Upper lobe of right lung (tissue), 1 donor: ENCODE results near the gene NSMCE4A. TPM values are rescaled to one million over a fixed set of nuclear protein-coding genes. Genes with fewer than 3 reads are reported as not detected.
"Not testable (repeated sequence)": the region's sequence is repeated elsewhere in the genome, so short reads cannot be mapped to it uniquely, and the experiment has no call there.

ENCODE experiments used
- ATAC-seq: fragments of 200-7000 bp; cut with Tn5 transposase; one replicate; pipeline ENCODE4 v1.9.1; 2020; ENCODE audit warnings: mild to moderate bottlenecking, moderate library complexity
- DNase-seq: peaks from one replicate; pipeline ENCODE4 v3.0.0-alpha.2; 2020
- H3K27ac ChIP-seq: fragments of 200-600 bp; one replicate; pipeline ENCODE4 v1.8.0; 2022
- H3K27me3 ChIP-seq: fragments of 200-600 bp; one replicate; pipeline ENCODE4 v1.8.0; 2022; ENCODE audit warnings: mild to moderate bottlenecking
- H3K36me3 ChIP-seq: fragments of 200-600 bp; one replicate; pipeline ENCODE4 v1.8.0; 2022
- H3K4me1 ChIP-seq: fragments of 200-600 bp; one replicate; pipeline ENCODE4 v1.8.0; 2022
- H3K4me3 ChIP-seq: fragments of 200-600 bp; one replicate; pipeline ENCODE4 v1.8.0; 2022; ENCODE audit warnings: mild to moderate bottlenecking
- H3K9me3 ChIP-seq: fragments of 200-600 bp; one replicate; pipeline ENCODE4 v1.8.0; 2022
- CTCF ChIP-seq: fragments of 200-600 bp; IDR thresholded peaks from one replicate; pipeline ENCODE4 v1.8.0; 2022; ENCODE audit warnings: antibody characterized with exemption
- intact Hi-C: fragments of 100-400 bp; cut with DNase I; formaldehyde crosslinking; loops from one replicate; pipeline ENCODE4 v1.11.0; 2022
- total RNA-seq: library from RNA; stranded (reverse); fragmentation: NEBNext Ultra II Directional; extraction: Animal tissue kit (Norgen Biotek cat#: 25700); gene quantifications from one replicate; pipeline ENCODE4 v1.2.1, GENCODE V29; 2021
- donor health status: DM: no; HTN: yes; CAD: no; lungs with severe emphysema.

Gene NSMCE4A
- total RNA-seq, 1 donor from 2014 or later = 38.4 TPM

DNA sequence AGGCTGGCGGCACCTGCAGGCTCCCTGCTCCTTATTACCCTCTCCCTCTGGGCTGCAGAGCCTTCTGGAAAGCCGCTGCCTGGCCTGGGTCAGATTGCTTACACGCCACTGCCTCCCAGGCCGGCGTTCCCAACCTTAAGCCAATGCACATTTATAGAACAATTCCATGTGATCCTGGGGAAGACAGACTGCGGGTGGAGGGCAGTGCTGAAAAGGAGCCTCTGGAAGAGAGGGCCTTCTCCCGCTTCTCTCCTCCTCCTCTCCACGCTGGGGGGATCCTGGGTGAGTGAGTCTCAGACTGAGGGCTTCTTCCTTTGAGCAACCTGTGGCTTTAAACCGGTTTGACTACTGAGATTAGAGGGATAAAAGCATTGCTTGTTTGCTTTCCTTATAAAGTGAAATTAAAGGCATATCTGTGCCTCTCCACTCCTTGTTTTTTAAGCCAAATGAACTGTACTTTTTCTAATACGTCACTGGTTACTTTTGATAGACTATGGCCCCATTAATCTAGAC lies 19.5 kb upstream of the NSMCE4A start:
- Histone ChIP-seq H3K27ac (peak overlapping the region; percentile 67), H3K9me3 (no peaks in the 10 kb centered on the region), H3K4me1 (peaks cover 14% of the 10 kb centered on the region), H3K36me3 (no peaks in the 10 kb centered on the region), H3K4me3 (no peak overlapping the region), H3K27me3 (no peaks in the 10 kb centered on the region)
- DNase-seq = peak; percentile 69
- TF ChIP-seq CTCF = no peak
- peak; percentile 56 for ATAC-seq
- intact Hi-C loops = no loop called here

DNA sequence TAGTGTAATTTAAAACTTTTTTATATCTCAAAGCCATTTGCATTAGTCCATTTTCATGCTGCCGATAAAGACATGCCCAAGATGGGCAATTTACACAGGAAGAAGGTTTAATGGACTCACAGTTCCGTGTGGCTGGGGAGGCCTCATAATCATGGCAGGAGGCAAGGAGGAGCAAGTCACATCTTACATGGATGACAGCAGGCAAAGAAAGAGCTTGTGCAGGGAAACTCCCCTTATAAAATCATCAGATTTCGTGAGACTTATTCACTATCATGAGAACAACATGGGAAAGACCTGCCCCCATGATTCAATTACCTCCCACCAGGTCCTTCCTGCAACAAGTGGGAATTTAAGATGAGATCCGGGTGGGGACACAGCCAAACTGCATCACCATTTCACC lies 16.7 kb upstream of the NSMCE4A start:
- H3K27me3 ChIP-seq, H3K9me3 ChIP-seq, ATAC-seq, H3K36me3 ChIP-seq, intact Hi-C loops, H3K27ac ChIP-seq, DNase-seq, H3K4me3 ChIP-seq: not testable (repeated sequence)
- peaks cover 14% of the 10 kb centered on the region for H3K4me1 ChIP-seq

DNA sequence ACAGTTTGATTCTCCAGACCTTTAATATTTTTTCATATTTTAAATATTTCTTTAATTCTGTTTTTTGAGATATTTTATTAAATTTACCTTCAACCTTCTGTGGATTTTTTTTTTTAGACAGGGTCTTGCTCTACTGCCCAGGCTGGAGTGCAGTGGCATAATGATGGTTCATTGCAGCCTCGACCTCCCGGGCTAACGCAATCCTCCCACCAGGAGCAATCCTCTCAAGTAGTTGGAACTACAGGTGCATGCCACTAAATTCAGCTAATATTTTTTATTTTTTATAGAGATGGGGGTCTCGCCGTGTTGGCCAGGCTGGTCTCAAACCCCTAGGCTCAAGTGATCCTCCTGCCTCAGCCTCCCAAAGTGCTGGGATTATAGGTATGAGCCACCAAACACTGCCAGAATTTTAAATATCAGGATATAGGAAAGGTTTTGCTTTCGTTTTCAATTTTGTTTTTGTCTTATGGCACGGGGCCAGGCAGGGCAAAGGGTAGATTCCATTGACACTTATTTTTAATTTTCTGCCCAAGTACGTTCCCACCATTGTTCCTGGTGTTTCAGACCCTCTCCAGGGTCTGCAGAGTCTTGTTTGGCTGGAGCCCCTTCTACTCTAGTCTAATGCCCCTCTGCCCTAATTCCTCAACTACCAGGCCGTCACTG lies 15.1 kb upstream of the NSMCE4A start:
- DNase-seq = no peak
- ATAC-seq = no peak
- Histone ChIP-seq H3K36me3 (no peaks in the 10 kb centered on the region), H3K9me3 (no peaks in the 10 kb centered on the region), H3K27me3 (no peaks in the 10 kb centered on the region), H3K4me1 (peaks cover 14% of the 10 kb centered on the region), H3K27ac (peak overlapping the region; percentile 58), H3K4me3 (peak overlapping the region; percentile 28)
- intact Hi-C loops = no loop called here
- TF ChIP-seq CTCF = no peak

DNA sequence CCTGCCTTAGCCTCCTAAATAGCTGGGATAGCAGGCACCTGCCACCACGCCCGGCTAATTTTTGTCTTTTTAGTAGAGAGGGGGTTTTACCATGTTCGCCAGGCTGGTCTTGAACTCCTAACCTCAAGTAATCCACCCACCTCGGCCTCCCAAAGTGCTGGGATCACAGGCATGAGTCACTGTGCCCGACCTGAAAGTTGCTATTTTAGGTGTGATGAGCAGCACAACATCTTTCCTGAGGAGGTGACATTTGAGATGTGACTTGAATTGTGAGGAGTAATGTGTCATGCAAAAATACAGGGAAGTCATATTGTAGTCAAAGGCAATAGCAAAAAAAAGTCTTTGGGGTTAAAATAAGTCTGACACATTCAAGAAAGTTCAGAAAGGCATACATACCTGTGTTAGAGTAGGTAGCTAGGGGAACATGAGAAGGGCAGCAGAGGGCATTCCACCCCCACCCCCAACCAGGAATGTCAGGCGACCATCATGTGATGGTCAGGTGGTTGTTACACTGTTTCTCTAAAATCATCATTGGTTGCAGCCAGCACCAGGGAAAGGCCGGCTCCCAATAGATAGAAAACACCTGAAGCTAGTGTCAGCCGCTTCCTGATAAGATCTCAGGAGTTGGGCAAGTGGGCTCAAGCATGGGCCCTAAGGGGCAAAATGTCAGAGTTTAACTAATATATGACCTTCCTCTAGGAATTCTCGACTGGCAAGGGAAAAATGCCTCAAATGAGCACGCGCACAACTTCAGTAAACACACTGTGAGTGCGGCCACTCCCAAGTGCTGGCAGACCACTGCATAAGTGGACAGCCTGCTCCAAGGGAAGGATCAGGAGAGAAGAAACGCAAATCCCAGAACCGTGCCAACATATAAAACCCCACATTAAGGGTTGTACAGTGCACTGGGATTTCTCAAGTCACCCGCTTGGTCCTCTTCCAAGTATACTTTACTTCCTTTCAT lies 13.6 kb upstream of the NSMCE4A start, which contains the start of gene TACC2:
Gene TACC2 (plus strand): TSS at position 803 of the 964 bp plus-strand sequence. CDS start 32,819 bp downstream, outside the sequence.
- ATAC-seq (peak; percentile 78), DNase-seq (peak; percentile 72)
- peaks cover 7% of the 10 kb centered on the region for H3K4me1 ChIP-seq
- no peak for TF ChIP-seq CTCF
- peak within 1 kb of the TSS; percentile 58 for H3K27ac ChIP-seq
- intact Hi-C loops = no loop called here
- no peaks in the 10 kb centered on the region for H3K27me3 ChIP-seq
- no peaks in the 10 kb centered on the region for H3K36me3 ChIP-seq
- no peaks in the 10 kb centered on the region for H3K9me3 ChIP-seq
- H3K4me3 ChIP-seq = peak within 1 kb of the TSS; percentile 28

DNA sequence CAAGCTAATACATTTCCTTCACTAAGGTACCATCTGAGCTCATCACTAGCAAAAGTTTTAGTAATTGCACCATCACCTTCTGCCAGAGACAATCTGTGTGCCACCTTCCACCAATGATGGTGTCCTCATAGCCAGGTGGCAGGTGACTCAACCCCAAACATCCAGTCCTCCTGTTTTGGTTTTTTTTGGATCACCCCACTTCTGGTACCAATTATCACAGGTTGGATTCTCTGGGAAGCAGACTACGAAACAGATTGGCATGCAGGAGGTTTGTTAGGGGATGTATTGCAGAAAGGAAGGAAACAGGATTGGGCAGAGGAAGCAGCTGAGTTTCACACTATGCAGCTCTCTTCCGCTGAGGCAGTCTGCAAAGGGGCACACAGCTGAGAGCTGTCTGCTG lies 9.4 kb upstream of the NSMCE4A start:
- TF ChIP-seq CTCF = no peak
- Histone ChIP-seq H3K4me1 (no peaks in the 10 kb centered on the region), H3K9me3 (no peaks in the 10 kb centered on the region), H3K36me3 (no peaks in the 10 kb centered on the region), H3K27me3 (no peaks in the 10 kb centered on the region), H3K27ac (no peak overlapping the region), H3K4me3 (no peak overlapping the region)
- DNase-seq (no peak), ATAC-seq (no peak)
- intact Hi-C loops = no loop called here

DNA sequence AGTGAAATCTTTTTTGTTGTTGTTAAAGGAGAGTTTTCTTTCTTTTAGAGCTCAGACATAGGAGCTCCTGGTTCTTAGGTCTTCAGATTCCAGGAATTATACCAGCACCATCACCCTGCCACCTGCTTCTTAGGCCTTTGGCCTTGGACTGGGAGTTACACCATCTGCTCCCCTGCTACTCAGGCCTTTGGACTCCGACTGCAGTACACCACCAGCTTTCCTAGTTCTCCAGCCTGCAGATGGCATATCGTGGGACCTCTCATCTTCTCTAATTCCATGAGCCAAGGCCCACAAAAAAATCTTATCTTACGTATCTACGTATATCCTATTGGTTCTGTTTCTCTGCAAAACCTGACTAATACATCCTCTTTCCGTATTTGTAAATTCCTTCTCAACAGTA lies 8.8 kb upstream of the NSMCE4A start:
- TF ChIP-seq CTCF = no peak
- H3K27ac ChIP-seq = no peak overlapping the region
- DNase-seq (no peak), ATAC-seq (no peak)
- intact Hi-C loops = no loop called here
- no peaks in the 10 kb centered on the region for H3K4me1 ChIP-seq
- H3K4me3 ChIP-seq = no peak overlapping the region
- H3K27me3 ChIP-seq = no peaks in the 10 kb centered on the region
- no peaks in the 10 kb centered on the region for H3K9me3 ChIP-seq
- no peaks in the 10 kb centered on the region for H3K36me3 ChIP-seq
